HG03442 (cell line): Measurements from ENCODE around the gene PELI2.

Experiments used
- ATAC-seq: cut with Tn5 transposase; IDR thresholded peaks from one replicate; pipeline ENCODE4 v1.9.1; 2021; ENCODE audit warnings: mild to moderate bottlenecking, moderate library complexity; ENCODE audit not compliant: unreplicated experiment

Gene PELI2

DNA sequence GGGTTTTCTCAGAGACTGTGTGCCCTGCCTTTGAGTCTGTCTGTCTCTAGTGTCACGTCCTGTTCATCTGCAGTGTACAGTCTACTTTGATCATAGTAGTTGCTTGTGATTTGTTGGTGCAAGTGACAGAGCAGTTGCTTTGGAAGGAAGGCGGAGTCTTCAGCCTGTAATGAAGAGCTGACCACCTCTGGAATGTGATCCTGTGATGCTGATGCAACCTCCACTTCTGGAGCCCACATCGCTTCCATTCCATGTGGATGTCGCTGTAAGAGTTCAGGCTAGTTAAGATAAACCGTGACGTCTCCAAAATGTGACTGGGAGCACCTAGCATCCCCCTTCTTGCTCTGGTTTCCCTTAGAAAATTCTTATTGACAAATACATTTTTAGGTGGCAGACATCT lies 51.8 kb downstream of the PELI2 start:
- ATAC-seq: no peak

DNA sequence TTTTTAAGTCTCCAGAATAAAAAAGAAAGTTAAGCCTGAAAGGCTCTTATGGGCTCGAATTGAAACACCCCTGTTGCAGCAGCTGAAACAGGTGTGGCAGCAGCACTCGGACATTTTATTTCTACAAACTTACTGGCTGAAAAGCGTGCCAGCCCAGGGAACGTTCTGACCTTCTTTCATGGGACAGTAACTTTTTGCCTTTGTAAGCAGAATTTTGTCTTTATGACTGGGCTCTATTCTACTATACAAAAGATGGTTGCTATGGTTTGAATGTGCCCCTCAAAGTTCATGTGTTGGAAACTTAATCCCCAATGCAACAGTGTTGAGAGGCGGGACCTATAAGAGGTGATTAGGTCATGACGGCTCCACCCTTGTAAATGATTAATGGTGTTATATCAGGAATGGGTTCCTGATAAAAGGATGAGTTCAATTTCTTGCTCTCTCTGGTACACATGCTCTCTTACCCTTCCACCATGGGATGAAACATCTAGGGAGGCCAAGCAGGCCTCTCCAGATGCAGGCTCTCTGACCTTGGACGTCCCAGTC lies 52.7 kb downstream of the PELI2 start:
- no peak for ATAC-seq

DNA sequence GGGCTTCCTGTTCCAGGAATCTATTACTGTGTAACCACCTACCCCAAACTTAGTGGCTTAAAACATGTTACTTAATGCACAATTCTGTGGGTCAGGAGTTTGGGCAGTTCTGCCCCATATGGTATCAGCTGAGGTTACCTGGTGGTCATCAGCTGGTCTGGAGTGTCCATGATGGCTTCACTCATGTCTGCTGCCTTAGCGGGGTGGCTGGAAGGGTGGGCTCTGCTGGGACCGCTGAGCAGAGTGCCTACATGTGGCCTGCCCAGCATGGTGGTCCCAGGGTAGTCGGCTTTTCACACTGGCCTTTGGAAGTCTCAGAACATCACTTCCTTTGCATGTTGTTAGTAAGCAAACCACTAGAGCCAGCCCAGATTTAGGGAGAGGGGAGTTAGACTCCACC lies 53.9 kb downstream of the PELI2 start:
- no peak for ATAC-seq

DNA sequence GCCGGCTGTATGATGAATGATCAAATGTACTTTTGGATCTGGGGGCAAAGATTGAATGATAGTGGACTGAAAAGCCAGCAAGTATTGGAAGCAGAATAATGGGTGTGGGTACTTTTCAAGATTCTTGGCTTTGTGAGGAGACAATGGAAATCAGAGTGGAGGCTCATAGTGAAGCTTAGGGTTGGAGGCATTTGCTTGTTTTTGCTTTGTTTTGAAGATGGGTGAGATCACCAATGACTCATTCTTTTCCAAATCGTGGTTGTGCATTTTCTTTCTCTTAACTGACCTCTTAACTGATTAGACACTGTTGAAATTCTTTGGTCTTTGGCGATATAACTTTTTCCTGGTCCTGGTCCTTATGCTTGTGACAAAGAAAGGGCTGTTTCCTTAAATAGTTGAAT lies 54.4 kb downstream of the PELI2 start:
- no peak for ATAC-seq

DNA sequence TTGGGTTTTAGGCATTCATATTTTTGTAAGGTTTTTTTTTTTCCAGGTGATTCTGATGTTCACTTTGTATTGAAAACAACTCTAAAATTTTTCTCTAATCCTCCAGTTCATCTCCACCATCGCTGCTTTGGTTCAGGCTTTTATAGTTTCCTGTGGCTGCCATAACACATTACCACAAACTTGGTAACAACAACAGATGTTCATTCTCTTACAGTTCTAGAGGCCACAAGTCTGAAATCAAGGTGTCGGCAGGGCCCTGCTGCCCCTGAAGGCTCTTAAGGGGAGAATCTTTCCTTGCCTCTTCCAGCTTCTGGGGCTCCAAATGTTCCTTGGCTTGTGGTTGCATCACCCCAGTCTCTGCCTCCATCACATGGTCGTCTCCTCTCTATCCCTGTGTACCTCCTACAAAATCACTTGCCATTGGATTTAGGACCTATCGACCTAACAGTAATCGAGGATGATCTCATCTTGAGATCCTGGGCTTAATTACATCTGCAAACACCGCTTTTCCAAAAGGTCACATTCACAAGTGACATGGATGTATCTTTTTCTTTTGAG lies 55.2 kb downstream of the PELI2 start:
- ATAC-seq: no peak

DNA sequence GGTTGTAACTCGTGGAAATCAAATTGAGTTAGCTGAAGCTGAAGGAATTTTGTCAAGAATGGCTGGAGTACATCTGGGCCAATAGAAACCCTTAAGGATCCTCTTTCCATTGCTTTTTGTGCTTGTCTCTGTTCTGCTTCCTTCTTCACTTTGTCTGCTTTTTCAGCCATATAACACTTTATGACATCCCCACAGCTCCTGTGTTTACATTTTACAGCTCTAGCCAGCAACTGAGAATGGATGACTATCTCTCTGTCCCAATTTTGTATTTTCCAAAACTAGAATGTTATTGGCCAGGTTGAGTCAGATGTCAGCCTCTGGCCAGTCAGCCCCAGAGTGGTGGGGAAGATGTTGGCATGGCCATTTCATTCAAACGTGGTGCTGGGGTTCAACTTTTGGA lies 57.6 kb downstream of the PELI2 start:
- ATAC-seq: no peak

DNA sequence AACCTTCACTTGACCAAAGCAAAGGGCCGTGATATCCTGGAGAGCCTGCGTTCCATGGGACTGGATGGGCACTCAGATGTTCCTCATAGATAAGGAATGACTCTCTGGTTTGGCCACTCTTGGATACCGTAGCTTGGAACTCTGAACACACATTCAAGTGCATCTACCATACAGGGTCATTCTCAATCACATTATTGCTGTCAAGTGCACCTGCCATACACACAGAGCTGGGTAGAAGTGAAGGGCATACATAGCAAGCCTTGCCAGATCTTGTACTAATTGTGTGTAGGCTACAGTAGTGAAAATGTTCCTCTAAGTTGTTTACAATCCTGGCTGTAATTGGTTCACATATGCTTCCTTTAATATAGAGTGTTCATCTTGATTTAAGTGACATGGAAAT lies 58.3 kb downstream of the PELI2 start:
- no peak for ATAC-seq

DNA sequence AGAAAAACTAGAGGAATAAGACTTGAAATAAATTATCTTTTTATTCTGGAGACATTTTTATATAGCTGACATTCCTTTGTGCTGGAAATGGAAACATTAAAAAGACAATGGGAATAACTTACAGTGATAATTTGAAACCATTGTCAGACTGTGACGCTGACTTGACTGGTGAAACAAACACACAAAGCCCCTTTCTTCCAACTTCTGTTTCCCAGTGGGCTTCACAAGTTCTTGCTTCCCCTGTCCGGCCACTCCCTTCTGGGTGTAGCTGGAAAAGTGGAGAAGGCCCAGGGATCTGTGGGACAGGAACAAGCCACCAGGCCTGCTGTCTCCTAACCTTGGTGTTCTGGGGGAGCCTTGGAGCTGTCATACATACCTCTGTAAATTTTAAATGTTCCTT lies 58.8 kb downstream of the PELI2 start:
- no peak for ATAC-seq

DNA sequence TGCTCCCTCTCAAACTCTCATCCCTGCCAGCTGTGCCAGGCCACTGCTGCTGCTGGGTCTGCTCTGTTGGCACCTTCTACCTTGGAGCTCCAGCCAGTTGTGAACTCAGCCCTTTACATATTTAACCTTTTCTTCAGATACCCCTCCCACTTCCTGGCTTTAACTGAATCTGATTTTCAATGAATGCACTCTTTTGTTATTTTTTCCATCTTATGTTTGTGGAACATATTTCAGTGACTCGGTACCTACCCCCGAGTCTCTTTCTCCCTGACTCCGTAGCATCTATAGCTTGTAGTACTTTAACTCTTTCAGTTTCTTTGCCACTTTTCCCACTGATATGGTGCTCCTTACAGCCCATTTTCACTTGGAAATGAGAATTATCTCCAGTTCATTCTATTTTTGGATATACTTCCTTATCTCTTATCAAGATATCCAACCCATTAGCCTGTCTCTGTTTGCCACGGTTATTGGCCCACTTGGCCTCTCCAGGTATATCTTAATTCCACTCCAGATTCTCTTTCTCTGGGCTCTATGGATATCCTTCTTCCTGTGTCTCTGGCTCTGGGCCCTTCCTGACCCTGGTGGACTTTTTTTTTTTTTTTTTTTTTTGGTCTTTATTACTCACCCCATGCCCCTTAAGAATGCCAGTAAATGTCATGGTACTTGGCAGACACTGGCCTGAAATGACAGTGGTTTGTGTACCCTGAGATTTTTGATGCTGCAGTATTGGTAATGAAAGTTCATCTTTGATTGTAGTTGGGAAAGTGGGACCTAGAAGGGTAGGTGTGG lies 62.7 kb downstream of the PELI2 start:
- ATAC-seq: no peak

DNA sequence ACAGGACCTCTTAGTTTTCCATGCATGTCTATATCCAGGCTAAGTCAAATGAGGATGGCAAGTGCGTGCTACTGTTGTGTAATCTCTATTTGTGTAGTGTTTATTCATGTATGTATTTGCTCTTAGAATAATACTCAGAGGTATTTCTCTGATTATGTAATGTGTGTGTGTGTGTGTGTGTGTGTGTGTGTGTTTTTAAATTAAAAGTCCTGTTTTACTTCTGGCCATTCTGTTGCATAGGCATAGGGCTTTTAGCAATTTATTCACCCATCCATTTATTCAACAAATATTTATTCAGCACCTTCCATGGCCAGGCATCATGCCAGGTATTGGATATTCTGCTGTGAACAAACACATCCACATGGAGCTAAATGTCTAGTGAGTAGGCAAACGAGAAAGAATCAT lies 63.5 kb downstream of the PELI2 start:
- ATAC-seq: no peak

DNA sequence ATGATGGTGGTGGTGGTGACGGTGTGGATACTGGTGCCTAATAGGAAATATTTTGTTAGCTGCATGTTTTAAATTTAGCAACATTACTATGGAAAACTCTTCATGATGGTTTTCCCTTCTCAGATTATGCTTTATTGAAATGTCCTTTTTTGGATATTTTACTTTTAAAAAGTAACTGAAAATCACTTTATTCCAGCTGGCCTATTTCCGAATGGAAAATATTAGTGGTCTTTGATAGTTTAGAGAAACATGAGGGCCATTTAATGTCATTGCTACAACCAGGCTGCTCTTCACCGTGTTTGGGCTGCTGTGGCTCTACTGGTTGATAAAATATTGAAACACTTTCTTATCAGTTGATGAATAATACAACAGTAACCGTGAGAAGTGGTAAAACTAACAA lies 64.2 kb downstream of the PELI2 start:
- ATAC-seq: no peak

DNA sequence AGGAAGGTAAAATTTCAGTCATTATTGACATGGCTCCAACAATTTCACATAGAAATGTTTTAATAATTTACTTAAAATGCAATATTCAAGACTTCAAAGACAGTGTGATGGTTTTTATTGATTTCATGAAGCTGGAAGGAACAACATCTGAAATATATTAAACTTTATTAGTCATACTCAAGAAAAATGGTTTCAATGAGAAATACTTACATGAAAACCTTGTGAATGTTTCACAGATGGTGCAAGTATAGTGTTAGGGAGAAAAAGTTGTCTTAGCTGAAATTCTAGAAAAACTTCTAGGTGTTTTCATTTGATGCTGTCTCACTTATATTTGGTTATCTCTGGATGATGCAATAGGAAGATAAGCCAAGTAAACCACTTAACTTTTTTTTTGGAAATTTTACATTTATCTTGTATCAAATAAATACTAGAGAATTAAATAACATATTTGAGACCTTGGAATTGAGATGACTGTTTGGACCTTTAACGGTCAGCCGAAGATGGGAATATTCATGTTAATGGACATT lies 65.5 kb downstream of the PELI2 start:
- no peak for ATAC-seq

DNA sequence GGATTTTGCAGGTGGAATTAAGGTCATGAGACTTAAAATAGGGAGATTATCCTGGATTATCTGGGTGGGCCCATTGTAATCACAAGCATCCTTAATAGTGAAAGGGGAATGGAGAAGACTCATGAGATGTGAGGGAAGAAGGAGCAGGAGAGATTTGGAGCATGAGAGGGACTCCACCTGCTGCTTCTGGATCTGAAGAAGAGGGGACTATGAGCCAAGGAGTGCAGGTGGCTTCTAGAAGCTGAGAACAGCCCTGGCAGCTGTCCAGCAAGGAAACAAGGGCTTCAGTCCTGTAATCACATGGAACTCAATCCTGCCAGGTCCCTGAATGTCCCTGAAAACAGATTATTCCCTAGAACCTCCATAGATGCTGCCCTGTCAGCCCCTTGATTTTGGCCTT lies 67.8 kb downstream of the PELI2 start:
- ATAC-seq: no peak

DNA sequence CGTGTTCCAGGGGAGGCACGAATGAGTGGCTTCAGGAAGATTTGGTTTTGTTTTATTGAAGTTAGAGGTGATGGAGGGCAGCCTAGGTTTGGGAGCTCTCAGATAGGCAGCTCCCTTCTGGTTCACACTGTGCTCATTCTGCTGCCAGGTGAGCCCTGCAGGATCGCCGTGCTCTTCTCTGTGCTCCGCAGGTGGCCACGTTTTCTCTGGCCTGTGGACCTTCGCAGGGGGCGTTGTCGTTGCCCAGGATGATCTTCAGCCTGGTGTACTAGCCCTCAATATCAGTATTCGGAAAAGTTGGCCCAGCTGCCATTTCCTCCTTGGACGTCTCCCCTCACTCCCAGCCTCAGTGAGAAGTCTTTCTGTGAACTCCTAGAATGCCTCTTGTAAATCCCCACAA lies 69.5 kb downstream of the PELI2 start:
- no peak for ATAC-seq

DNA sequence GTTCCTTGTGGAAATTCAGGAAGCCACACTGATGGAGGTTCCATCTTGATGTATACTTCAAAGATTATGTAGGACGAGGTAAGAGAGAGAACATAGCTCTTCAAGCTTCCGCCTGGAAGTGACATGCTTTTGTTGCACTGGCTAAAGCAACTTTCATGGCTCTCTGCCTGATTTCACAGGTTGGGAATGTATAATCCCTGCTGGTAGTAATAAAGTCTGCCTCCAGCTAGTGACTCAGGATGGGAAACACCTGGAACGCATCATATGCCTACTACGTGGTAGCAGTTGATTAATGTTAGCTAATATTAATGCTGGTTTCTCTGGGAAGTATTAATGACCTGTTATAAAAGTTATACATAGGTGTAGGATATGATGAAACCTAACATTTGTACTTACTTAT lies 71.1 kb downstream of the PELI2 start:
- no peak for ATAC-seq

DNA sequence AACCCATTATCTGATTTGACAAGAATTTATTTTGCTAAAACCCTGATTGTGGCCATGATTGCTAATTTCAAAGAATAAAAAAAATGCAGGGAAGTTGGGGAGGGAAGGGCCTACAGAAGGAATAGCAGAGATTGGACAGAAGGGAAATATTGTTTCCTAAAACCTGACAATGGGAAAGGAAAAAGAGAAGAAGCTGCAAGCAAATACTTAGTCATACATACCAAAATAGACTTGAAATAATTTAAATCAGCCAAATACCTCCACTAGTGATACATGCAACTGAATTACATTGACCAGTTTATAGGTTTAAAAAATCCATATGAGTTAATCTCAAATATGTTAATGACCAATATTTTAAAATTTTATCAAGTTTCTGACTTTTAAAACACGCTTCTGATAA lies 75.1 kb downstream of the PELI2 start:
- ATAC-seq: no peak

DNA sequence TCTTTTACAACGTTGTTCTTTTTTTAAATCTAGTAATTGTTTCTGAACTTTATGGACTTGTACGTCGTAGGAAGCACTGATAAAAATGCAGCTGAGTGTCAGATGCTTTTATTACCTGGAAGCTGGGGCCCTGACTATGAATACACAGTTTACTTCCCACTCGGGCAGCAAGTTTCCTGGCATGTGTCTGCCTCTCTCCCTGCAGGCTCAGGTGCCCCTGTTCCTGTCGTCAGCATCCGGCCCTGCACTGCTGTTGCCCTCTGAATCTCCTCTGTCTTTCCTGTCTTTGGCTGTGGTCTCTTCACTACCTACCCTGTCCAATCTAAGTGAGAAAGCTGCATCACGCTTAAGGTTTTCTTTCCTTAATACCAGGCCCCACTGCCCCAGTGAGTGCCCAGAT lies 75.8 kb downstream of the PELI2 start:
- no peak for ATAC-seq

DNA sequence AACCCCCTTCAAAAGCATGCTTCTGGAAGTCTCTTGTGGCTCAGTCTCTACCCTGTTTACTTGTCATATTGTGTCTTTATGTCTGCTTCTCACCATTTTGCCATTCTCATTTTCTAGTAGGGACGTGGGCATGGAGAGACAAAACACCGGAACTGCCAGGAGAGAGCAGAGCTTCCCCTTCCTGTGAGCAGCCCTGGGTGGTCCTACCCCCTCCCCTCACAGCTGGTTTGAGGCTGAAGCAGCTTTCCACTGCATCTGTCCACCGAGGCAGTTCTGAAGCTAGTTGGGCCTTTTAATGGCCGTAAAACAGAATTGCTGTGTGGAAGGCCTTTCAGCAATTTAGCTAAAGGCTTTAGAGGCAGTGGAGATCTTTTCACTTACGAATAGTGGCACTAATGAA lies 77.0 kb downstream of the PELI2 start:
- ATAC-seq: no peak

DNA sequence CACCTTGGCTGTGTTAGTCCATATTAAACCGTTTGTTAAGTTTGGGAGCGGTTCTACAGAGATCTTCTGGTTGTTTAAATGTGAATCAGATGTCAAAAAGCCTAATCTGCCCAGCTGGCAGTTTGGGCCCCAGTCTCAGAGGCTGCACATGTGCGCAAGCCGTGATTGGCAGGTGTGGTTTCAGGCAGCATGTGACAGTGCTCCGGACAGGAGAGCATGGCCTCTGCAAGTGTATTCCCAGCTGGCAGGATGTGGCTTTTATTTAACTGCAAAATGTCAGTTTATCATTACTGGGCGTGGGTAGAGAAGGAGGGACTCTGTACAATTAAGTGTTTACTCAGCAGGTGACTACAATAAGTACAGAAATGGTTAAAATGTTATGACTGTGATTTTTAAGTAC lies 77.5 kb downstream of the PELI2 start:
- ATAC-seq: peak; percentile 62

DNA sequence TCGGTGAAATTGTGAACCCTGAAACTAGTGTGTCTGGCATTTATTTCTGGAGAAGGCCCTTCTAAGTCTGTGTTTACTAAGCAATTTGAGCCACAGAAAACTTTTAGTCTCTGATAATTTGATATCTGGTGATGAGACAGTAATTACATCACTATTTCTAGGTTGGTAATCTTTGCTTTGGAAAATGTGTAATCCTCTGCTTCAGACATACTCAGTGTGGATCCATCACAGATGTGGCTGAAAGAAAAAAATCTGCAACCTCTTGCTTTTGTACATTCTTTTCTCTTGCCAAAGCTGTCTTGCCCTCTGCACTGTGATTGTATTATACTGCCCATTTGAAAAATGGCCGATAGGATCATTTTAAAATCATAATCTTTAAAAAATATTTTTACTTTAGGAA lies 78.1 kb downstream of the PELI2 start:
- ATAC-seq: no peak

DNA sequence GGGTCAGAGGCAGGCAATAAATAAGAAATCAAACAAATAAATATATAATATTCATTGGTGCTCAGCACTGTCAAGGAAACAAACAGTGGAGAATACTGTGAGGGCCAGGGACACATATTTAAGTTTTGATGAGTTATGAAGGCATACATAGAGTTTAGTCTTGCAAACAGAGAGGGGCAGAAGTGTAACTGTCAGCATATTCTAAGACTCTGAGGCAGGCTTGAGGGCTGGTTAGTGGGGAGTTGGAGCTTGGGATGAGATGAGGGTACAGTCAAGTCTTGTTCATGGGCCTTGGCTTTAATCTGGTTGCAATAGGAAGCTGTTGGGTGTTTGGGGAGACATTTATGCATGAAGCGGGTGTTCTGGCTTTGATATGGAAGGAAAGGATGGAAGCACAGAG lies 78.9 kb downstream of the PELI2 start:
- ATAC-seq: no peak

DNA sequence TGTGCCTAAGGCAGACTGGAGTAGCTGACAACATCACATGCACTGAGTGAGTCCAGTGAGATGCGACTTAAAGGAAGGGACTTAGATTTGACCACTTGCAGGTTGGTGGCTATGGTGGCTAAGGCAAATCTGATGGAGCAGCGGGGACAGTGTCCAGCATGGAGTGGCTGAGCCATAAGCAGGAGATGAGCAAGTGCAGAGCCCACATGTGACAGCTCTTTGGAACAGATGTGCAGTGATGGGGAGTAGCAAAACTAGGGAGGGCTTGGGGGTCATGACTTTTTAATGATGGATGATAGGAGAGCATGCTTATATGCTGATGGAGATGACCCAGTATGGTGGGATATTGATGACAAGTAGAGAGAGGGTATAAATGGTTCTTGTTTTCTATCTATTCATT lies 80.2 kb downstream of the PELI2 start:
- no peak for ATAC-seq
